CD4-positive, alpha-beta T cell treated with Interleukin-17A for 1 hour (primary cell): ENCODE results near the gene SCRN2.

ENCODE experiments used
- DNase-seq: peaks from one replicate; pipeline ENCODE4 v3.0.0-alpha.2; 2020

Gene SCRN2

DNA sequence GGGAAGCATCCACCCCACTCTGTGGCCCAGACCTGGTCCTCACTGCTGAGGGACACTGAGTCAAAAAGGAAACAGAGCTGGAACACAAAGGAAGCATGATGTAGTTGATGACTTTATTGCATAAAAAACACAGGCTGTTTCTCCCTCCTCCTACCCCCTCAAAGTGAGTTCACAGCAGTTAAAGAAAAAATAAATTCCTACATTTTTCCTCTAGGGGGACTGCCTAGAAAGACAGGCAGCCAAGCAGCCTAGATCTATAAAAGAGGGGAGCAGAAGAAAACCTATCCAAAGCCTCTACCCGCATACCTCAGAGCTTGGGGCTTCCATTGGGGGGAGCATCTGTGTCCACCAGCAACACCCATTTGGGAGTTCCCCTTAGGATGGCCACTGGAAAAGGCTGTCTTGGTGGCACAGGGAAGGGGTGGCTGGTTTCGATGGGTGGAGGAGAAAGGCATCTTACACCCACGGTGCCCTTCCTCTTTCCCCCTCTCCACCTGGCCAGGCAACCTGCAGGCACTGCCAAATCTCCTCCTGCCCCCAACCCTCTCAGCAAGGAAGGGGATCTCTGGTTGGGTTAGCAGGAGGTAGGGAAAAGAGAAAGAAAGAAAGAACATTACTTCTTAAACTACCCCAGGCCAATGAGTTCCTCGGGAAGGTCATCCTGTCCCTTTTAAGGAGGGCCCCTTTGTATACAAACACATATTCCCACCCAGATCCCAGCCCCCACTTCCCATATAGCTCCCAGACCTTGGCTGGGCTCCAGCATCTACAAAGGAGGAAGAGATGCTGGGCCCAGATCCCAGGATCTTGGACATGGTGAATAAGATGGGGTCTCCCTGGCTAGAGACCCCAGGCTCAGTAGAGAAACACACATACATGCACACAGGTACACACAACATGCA is 4.0 kb upstream of the SCRN2 start:
- DNase-seq, result no peak

GRCh38 chr17:47844227-47844626 is 3.2 kb upstream of the SCRN2 start:
- no peak for DNase-seq

DNA sequence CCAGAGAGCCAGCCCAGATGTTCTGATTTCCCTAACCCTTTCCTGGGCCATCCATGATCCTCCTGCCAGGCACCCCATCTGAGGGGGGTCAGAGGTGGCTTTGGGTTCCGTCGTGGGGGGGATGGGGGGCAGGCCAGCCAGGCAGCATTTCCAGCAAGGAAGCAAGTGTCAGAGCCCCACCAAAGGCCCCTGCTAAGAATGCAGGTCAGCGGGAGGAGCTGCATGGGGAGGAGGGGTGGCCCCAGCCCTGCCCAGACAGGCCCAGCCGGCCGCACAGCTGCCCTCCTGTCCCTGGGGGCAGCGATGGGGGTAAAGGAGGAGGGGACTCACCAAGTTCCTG is 2.3 kb upstream of the SCRN2 start:
- DNase-seq, result no peak

DNA sequence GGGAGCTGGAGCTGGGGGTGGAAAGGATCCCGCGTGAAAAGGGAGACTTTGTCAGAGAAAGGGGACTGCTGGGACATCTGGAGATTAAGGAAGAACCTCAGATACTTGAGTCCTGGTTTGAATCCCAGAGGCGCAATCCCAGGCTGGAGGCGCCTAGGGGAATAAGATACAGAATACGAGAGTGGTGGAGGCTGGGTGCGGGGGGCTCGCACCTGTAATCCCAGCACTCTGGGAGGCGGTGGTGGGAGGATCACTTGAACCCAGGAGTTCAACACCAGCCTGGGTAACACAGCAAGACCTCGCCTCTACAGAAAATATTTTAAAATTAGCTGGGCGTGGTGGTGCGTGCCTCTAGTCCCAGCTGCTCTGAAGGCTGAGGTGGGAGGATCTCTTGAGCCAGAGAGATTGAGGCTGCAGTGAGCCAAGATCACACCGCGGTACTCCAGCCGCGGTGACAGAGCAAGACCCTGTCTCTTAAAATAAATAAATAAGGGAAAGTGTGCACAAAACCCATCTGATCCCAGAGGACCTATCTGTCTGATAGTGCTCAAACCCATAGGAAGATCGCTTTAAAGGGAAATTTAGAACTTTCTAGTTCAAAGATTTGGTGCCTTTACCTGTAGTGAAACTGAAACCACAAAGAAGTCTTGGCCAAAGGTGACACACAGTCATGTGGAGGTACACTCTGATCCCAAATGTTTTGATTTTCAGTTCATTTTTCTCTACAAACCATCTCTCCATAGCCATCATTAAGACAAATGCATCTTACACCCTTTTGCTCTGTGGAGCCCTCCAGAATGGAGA is 617 bp upstream of the SCRN2 start:
- DNase-seq, result no peak

DNA sequence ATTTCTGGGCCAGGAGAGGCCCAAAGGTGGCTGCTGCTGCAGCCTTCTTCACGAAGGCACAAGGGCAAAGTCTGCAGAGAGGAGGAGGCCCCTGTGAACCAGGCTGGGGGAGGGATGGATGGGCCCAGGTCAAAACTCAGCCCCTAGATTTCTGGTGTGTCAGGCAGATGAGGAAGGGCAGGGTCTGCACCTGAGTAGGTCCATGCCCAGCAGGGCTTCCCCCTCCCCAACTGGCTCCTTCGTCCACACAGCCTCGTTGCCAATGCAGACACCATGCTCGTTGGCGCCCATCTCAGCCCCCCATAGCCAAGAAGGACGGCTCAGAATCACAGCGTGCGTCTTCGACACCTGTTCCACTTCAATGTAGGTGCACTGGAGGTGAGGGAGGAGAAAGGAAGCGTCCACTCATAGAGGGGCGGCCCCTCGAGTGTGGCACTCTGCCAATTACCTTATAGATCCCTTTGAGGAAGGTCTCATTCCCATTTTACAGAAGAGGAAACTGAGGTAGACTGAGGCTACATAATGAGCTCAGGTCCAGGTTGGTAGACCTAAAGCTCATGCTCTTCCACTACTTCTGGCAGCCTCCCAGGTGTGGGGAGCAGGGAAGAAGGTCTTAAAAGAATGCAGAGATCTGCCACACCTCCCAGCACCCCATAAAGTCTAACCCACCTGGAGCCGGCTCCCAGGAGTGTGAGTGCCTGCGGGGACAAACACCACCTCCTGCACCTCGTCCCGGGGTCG is 902 bp downstream of the SCRN2 start:
- no peak for DNase-seq

GRCh38 chr17:47839071-47839470 is 2.0 kb downstream of the SCRN2 start:
- DNase-seq, result no peak

DNA sequence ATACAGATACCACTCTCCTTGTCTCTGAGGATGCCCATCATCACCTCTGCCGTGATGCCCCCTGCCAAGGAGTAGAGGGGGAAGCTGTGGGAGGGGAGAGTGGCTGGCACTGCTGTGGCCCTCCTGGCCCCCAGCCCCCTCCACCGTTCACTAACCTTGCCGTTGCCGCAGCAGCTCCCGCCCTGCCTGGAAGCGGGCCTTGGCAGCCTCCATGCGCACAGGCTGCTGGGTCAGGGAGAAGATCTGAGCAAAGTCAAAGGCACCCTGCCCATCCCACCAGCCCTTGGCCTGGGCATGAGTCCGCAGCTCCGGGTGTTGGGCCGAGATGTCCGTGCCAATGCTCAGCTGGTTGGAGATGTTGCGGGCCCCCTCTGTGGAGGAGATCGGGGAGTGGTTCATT is 2.4 kb downstream of the SCRN2 start:
- DNase-seq, result no peak

- no peak for DNase-seq
These were observed 3.6 kb downstream of the SCRN2 start for GRCh38 chr17:47837401-47838039.

DNA sequence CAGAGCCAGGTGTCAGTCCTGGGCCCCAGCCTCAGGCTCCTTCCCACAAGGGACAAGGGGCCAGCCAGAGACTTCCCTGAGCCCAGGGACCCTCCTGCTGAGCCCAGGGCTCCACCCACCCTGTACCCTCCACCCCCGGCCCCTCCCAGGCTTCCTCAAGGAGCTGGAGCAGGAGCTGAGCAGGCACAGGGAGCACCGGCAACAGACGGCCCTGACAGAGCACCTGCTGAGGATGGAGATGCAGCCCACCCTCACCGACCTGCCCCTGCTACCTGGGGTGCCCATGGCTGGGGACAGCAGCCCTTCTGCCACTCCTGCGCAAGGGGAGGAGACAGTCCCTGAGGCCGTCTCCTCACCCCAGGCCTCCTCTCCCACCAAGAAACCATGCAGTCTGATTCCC is 4.5 kb downstream of the SCRN2 start:
- no peak for DNase-seq

DNA sequence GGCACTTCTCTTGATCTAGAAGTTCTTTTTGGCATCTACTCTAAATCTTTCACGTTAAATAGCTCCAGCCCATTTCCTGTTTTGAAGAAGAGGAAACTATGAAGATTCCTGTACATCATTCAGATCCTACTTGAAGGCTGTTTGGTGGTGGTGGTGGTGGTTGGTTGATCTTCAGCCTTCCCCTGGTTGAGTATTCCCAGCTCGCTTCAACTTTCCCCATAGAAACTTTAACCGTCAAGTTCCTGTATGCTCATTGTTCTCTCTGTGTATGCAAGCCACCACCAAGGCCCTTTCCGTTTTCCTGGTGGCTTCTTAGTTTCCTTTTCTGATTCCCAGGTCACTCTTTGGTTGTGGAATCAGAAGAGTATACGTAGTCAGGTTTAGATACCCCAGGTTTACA is 6.3 kb downstream of the SCRN2 start:
- DNase-seq, result no peak

DNA sequence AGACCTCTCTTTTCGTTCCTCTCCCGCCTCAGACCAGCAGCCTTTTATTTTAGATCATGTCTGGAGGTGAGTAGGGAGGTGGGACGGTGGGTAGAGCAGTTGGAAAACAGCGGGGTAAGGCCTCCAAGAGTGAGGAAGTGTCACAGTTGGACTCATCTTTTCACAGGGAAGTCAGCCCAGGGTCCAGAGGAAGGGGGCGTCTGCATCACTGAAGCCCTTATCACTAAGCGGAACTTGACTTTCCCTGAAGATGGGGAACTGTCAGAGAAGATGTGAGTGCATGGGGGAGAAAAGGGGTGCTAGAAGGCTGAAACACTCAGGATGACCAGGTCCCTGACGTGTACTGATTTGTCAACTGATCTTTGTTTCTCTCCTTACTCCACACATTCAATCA is 9.1 kb downstream of the SCRN2 start:
- no peak for DNase-seq

DNA sequence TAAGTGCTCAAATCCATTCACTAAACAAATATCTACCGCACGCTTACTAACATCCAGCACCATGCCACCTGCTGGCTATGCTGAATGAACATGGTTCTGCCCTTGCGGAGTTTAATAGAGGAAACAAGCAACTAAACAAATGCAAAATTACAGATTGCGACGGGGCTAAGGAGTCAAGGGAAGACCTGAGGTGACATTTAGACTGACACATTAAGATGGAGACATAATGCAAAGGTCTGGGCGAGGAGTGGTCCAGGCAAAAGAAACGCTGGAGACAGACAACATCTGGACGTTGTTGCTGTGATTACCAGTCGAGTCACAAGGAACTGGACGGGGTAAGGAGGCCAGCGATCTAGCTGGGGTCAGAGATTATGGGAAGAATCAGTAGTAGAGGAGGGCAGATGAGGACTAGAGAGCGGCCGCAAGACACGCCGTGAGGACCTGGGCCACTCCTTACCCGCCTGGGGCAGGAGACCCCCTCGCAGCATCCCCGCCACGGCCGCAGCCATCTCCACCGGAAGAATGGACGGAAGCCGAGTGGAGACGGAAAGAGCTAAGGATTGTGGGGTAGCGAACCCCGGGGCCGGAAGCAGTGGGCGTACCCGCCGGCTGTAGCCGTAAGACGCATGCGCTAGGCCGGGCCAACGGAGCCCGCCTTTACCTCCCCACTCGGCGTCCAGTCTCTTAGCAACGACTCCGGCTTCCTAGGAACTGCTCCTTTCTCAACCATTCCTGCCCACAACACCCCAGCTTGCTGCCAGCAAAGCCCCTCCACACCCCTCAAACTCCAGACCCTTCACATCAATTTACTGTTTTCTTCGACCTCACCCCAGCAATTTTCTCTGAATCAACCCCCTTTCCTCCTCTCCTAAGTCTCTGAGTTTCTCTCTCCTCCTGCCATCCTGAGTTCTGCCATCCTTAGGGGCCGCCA is 9.8 kb downstream of the SCRN2 start, which contains the start of the genes LRRC46 and MRPL10:
TSS of gene LRRC46 (plus strand) at position 668 of the 931 bp plus-strand sequence. CDS start 320 bp downstream, outside the sequence.
TSS of gene MRPL10 (minus strand) at position 539 of the 931 bp plus-strand sequence. CDS start at position 509, 30 bp downstream.
- peak; percentile 93 for DNase-seq

DNA sequence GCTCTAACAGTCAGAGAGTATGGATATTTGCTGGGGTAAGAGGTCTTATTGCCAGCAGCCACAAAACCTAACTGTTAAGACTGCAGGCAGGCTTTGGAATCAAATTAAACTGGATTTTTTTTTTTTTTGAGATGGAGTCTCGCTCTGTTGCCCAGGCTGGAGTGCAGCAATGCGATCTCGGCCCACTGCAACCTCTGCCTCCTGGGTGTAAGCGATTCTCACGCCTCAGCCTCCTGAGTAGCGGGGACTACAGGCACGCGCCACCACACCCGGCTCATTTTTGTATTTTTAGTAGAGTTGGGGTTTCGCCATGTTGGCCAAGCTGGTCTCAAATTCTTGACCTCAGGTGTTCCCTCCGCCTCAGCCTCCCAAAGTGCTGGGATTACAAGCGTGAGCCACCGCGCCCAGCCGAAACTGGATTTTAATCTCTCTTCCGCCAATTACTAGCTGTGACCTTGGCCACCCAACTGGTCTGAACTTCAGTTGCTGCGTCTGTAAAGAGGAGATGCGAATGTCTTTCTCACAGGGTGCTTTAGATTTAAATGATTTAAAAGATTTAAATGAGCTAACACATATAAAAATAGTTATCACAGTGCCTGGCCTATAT is 10.6 kb downstream of the SCRN2 start:
- DNase-seq, result no peak

- DNase-seq, result peak; percentile 94
These were observed 11.2 kb downstream of the SCRN2 start for GRCh38 chr17:47829870-47830269.

GRCh38 chr17:47823519-47823918 is 17.6 kb downstream of the SCRN2 start:
- no peak for DNase-seq

GRCh38 chr17:47822785-47823184 is 18.3 kb downstream of the SCRN2 start:
- no peak for DNase-seq

- DNase-seq, result peak; percentile 88
These were observed 19.4 kb downstream of the SCRN2 start, which contains the start of gene OSBPL7 for GRCh38 chr17:47821424-47822391. Gene OSBPL7, minus strand, starts transcription at chr17:47821794. Its CDS starts 1,516 bp downstream, at chr17:47820278.

DNA sequence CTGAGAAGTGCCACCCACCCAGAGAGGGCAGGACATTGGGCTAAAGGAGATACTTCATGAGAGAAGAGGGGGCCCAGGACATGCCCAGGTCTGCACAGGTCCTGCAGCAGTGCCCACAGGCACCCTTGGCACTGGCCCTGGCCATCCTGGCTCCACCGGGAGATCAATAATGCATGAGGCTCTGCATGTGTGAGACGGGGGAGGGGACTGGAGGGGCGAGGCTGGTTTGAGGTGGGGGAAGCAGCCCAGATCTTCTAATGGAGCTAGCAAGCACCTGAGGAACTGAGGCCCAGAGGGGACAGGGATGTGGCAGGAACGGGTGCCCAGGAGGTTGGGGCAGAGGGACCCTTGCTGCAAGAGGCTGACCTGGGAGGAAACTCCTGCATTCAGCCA is 20.0 kb downstream of the SCRN2 start:
- no peak for DNase-seq

- DNase-seq, result no peak
These were observed 20.9 kb downstream of the SCRN2 start for GRCh38 chr17:47820033-47820789.
